Mesendoderm (in vitro differentiated cells): ENCODE results near the gene RALGAPA1.

Source experiments
- DNase-seq: peaks from one replicate; pipeline ENCODE4 v3.0.0; 2013
- H2AK5ac ChIP-seq: 2 replicates; pipeline ENCODE4 v1.6.1; 2013; ENCODE audit warnings: low read length, inconsistent platforms
- H2BK120ac ChIP-seq: 2 replicates; pipeline ENCODE4 v1.6.1; 2013; ENCODE audit warnings: low read depth, mild to moderate bottlenecking, low read length, moderate library complexity, mixed read lengths
- H2BK15ac ChIP-seq: replicated peaks from 2 replicates; pipeline ENCODE4 v1.6.1; 2013; ENCODE audit warnings: low read depth, mild to moderate bottlenecking, moderate library complexity
- H2BK5ac ChIP-seq: 2 replicates; pipeline ENCODE4 v1.6.1; 2013; ENCODE audit warnings: low read length, inconsistent platforms
- H3K18ac ChIP-seq: 2 replicates; pipeline ENCODE4 v1.6.1; 2013; ENCODE audit warnings: mild to moderate bottlenecking, low read length, mixed read lengths
- H3K23ac ChIP-seq: one replicate; pipeline ENCODE4 v1.6.1; 2013; ENCODE audit warnings: low read length
- H3K27ac ChIP-seq: 2 replicates; pipeline ENCODE4 v1.5.1; 2013; ENCODE audit warnings: low read depth, mild to moderate bottlenecking, inconsistent platforms, low read length, moderate library complexity
- H3K27me3 ChIP-seq: 2 replicates; pipeline ENCODE4 v1.6.1; 2013; ENCODE audit warnings: low read length, control low read depth, mild to moderate bottlenecking, inconsistent platforms; ENCODE audit not compliant: insufficient read depth, poor library complexity
- H3K36me3 ChIP-seq: 2 replicates; pipeline ENCODE4 v1.6.1; 2013; ENCODE audit warnings: low read length, inconsistent platforms; ENCODE audit not compliant: control insufficient read depth, insufficient read depth
- H3K4ac ChIP-seq: one replicate; pipeline ENCODE4 v1.6.1; 2013; ENCODE audit warnings: low read depth, mild to moderate bottlenecking, low read length, moderate library complexity
- H3K4me1 ChIP-seq: 2 replicates; pipeline ENCODE4 v1.6.1; 2013; ENCODE audit warnings: low read depth, low read length, inconsistent platforms; ENCODE audit not compliant: control insufficient read depth
- H3K4me2 ChIP-seq: 2 replicates; pipeline ENCODE4 v1.6.1; 2013; ENCODE audit warnings: low read length
- H3K4me3 ChIP-seq: 2 replicates; pipeline ENCODE4 v1.5.1; 2013; ENCODE audit warnings: mild to moderate bottlenecking, low read length
- H3K56ac ChIP-seq: one replicate; pipeline ENCODE4 v1.6.1; 2013; ENCODE audit warnings: low read length
- H3K79me1 ChIP-seq: 2 replicates; pipeline ENCODE4 v1.6.1; 2013; ENCODE audit warnings: low read length, inconsistent platforms
- H3K79me2 ChIP-seq: 2 replicates; pipeline ENCODE4 v1.6.1; 2013; ENCODE audit warnings: mild to moderate bottlenecking, low read length; ENCODE audit not compliant: control insufficient read depth, insufficient read depth
- H3K9ac ChIP-seq: 2 replicates; pipeline ENCODE4 v1.6.1; 2013; ENCODE audit warnings: low read length, inconsistent platforms
- H4K5ac ChIP-seq: one replicate; pipeline ENCODE4 v1.6.1; 2013; ENCODE audit warnings: low read length
- H4K8ac ChIP-seq: one replicate; pipeline ENCODE4 v1.6.1; 2013; ENCODE audit warnings: low read depth, mild to moderate bottlenecking, control low read depth, low read length, moderate library complexity
- WGBS: extraction: QIAGEN DNeasy Blood & Tissue Kit; methylation state at CpG from one replicate; pipeline ENCODE4 v1.1.7; 2013; ENCODE audit warnings: low lambda C conversion rate, missing lambda C conversion rate; ENCODE audit not compliant: insufficient coverage; ENCODE audit errors: extremely low coverage; 5-methylcytosine and 5-hydroxymethylcytosine counted together

Gene RALGAPA1

GRCh38 chr14:35551081-35551480 lies 258.0 kb downstream of the RALGAPA1 start:
- no peaks in the 10 kb centered on the region for H3K27me3 ChIP-seq
- H2BK15ac ChIP-seq: no peak overlapping the region
- H3K56ac ChIP-seq: no peak overlapping the region
- H2BK120ac ChIP-seq: no peak overlapping the region
- peak; percentile 54 for DNase-seq
- no peak overlapping the region for H2BK5ac ChIP-seq
- H3K18ac ChIP-seq: no peak overlapping the region
- H3K27ac ChIP-seq: no peak overlapping the region
- H3K4ac ChIP-seq: no peak overlapping the region
- H3K23ac ChIP-seq: no peak overlapping the region
- no peak overlapping the region for H2AK5ac ChIP-seq
- H3K79me2 ChIP-seq: no peaks in the 10 kb centered on the region
- no peaks in the 10 kb centered on the region for H3K36me3 ChIP-seq
- no peak overlapping the region for H3K9ac ChIP-seq
- H3K4me3 ChIP-seq: no peak overlapping the region
- no peak overlapping the region for H3K4me2 ChIP-seq
- no peak overlapping the region for H4K5ac ChIP-seq
- no peaks in the 10 kb centered on the region for H3K79me1 ChIP-seq
- WGBS: no CpG with 5 or more reads among the region's 1 CpG
- H4K8ac ChIP-seq: no peak overlapping the region
- no peaks in the 10 kb centered on the region for H3K4me1 ChIP-seq

GRCh38 chr14:35549551-35549950 lies 259.5 kb downstream of the RALGAPA1 start:
- H3K79me2 ChIP-seq: no peaks in the 10 kb centered on the region
- no peaks in the 10 kb centered on the region for H3K79me1 ChIP-seq
- H3K4ac ChIP-seq: no peak overlapping the region
- H2AK5ac ChIP-seq: no peak overlapping the region
- H2BK5ac ChIP-seq: no peak overlapping the region
- H3K27me3 ChIP-seq: no peaks in the 10 kb centered on the region
- DNase-seq: peak; percentile 13
- no peak overlapping the region for H3K23ac ChIP-seq
- no peak overlapping the region for H4K5ac ChIP-seq
- no peak overlapping the region for H3K56ac ChIP-seq
- no peak overlapping the region for H3K4me2 ChIP-seq
- WGBS: no CpG with 5 or more reads among the region's 4 CpGs
- H3K36me3 ChIP-seq: no peaks in the 10 kb centered on the region
- H3K27ac ChIP-seq: peak overlapping the region; percentile 57
- H3K4me3 ChIP-seq: no peak overlapping the region
- no peak overlapping the region for H2BK120ac ChIP-seq
- H3K9ac ChIP-seq: no peak overlapping the region
- H4K8ac ChIP-seq: no peak overlapping the region
- no peak overlapping the region for H3K18ac ChIP-seq
- H2BK15ac ChIP-seq: no peak overlapping the region
- no peaks in the 10 kb centered on the region for H3K4me1 ChIP-seq

GRCh38 chr14:35543006-35543405 lies 266.1 kb downstream of the RALGAPA1 start:
- DNase-seq: no peak
- H3K9ac ChIP-seq: no peak overlapping the region
- no peak overlapping the region for H3K27ac ChIP-seq
- H3K27me3 ChIP-seq: no peaks in the 10 kb centered on the region
- H2AK5ac ChIP-seq: no peak overlapping the region
- H2BK5ac ChIP-seq: no peak overlapping the region
- no peaks in the 10 kb centered on the region for H3K36me3 ChIP-seq
- no peaks in the 10 kb centered on the region for H3K4me1 ChIP-seq
- no peak overlapping the region for H3K56ac ChIP-seq
- no peaks in the 10 kb centered on the region for H3K79me2 ChIP-seq
- H3K4ac ChIP-seq: no peak overlapping the region
- H3K23ac ChIP-seq: no peak overlapping the region
- no peak overlapping the region for H4K5ac ChIP-seq
- no peak overlapping the region for H3K4me3 ChIP-seq
- no CpG with 5 or more reads among the region's 5 CpGs for WGBS
- no peak overlapping the region for H4K8ac ChIP-seq
- no peak overlapping the region for H3K4me2 ChIP-seq
- H2BK120ac ChIP-seq: no peak overlapping the region
- H3K79me1 ChIP-seq: no peaks in the 10 kb centered on the region
- H3K18ac ChIP-seq: no peak overlapping the region
- no peak overlapping the region for H2BK15ac ChIP-seq

GRCh38 chr14:35539969-35540368 lies 269.1 kb downstream of the RALGAPA1 start:
- Histone ChIP-seq H4K5ac (no peak overlapping the region), H2BK5ac (no peak overlapping the region), H3K23ac (no peak overlapping the region), H3K4me2 (no peak overlapping the region), H3K56ac (no peak overlapping the region), H2AK5ac (no peak overlapping the region), H4K8ac (no peak overlapping the region), H3K4me3 (no peak overlapping the region), H3K36me3 (no peaks in the 10 kb centered on the region), H3K4me1 (no peaks in the 10 kb centered on the region), H3K4ac (no peak overlapping the region), H3K27me3 (peaks cover 16% of the 10 kb centered on the region), H3K79me1 (no peaks in the 10 kb centered on the region), H2BK15ac (no peak overlapping the region), H3K18ac (no peak overlapping the region), H3K79me2 (no peaks in the 10 kb centered on the region), H2BK120ac (no peak overlapping the region), H3K9ac (no peak overlapping the region), H3K27ac (no peak overlapping the region)
- DNase-seq: no peak
- no CpG with 5 or more reads among the region's 2 CpGs for WGBS

- WGBS: no CpG with 5 or more reads among the region's 37 CpGs
- Histone ChIP-seq H4K5ac (no peak overlapping the region), H3K27me3 (peaks cover 33% of the 10 kb centered on the region), H3K4me2 (peak overlapping the region; percentile 71), H3K4ac (no peak overlapping the region), H3K23ac (no peak overlapping the region), H3K56ac (no peak overlapping the region), H2AK5ac (no peak overlapping the region), H4K8ac (no peak overlapping the region), H3K9ac (no peak overlapping the region), H3K27ac (no peak overlapping the region), H3K4me3 (no peak overlapping the region), H3K79me1 (no peaks in the 10 kb centered on the region), H3K79me2 (no peaks in the 10 kb centered on the region), H3K4me1 (no peaks in the 10 kb centered on the region), H2BK15ac (no peak overlapping the region), H2BK5ac (no peak overlapping the region), H3K36me3 (no peaks in the 10 kb centered on the region), H2BK120ac (no peak overlapping the region), H3K18ac (no peak overlapping the region)
- no peak for DNase-seq
Observed at GRCh38 chr14:35535483-35536112, 273.5 kb downstream of the RALGAPA1 start.

- WGBS: no CpG with 5 or more reads among the region's 55 CpGs
- Histone ChIP-seq H2BK5ac (no peak overlapping the region), H3K18ac (no peak overlapping the region), H3K79me2 (no peaks in the 10 kb centered on the region), H3K79me1 (no peaks in the 10 kb centered on the region), H4K5ac (no peak overlapping the region), H2BK15ac (no peak overlapping the region), H3K27me3 (peaks cover 33% of the 10 kb centered on the region), H3K4me1 (no peaks in the 10 kb centered on the region), H2AK5ac (no peak overlapping the region), H3K4me2 (peak overlapping the region; percentile 71), H3K4ac (no peak overlapping the region), H3K23ac (no peak overlapping the region), H3K4me3 (no peak overlapping the region), H3K56ac (no peak overlapping the region), H3K9ac (no peak overlapping the region), H2BK120ac (no peak overlapping the region), H4K8ac (no peak overlapping the region), H3K27ac (no peak overlapping the region), H3K36me3 (no peaks in the 10 kb centered on the region)
- peak; percentile 80 for DNase-seq
Observed at GRCh38 chr14:35534873-35535482, 274.1 kb downstream of the RALGAPA1 start.
